GM12874 (cell line): ENCODE results near the gene ANKRD65.

Experiments
- CTCF ChIP-seq: IDR thresholded peaks from 2 replicates; pipeline ENCODE4 v1.5.1; 2011; ENCODE audit warnings: low read depth, mild to moderate bottlenecking, control low read depth, low read length, moderate library complexity; ENCODE audit not compliant: insufficient read depth

Gene ANKRD65

GRCh38 chr1:1394116-1394515 lies 27.0 kb downstream of the ANKRD65 start:
- no peak for TF ChIP-seq CTCF

GRCh38 chr1:1393428-1393827 lies 27.6 kb downstream of the ANKRD65 start:
- TF ChIP-seq CTCF = no peak

GRCh38 chr1:1393014-1393413 lies 28.1 kb downstream of the ANKRD65 start:
- no peak for TF ChIP-seq CTCF

- TF ChIP-seq CTCF = no peak
Measured at GRCh38 chr1:1391225-1391624, 29.9 kb downstream of the ANKRD65 start.

GRCh38 chr1:1390675-1391074 lies 30.4 kb downstream of the ANKRD65 start:
- no peak for TF ChIP-seq CTCF

- TF ChIP-seq CTCF = no peak
Measured at GRCh38 chr1:1388078-1388472, 33.0 kb downstream of the ANKRD65 start.

- no peak for TF ChIP-seq CTCF
Measured at GRCh38 chr1:1387098-1388077, 33.7 kb downstream of the ANKRD65 start.
